ENCODE results near the gene ARHGEF6. TPM values are rescaled to one million over a fixed set of nuclear protein-coding genes. Genes with fewer than 3 reads are reported as not detected.

ARHGEF6 gene
- total RNA-seq, 2 experiments from 2014 or later: 97.2 to 122 TPM

GRCh38 chrX:136759968-136760367 is 20.8 kb downstream of the ARHGEF6 start:
- Mint-ChIP-seq H3K4me1 (peaks cover 62% of the 10 kb centered on the region), H3K27ac (peak overlapping the region; percentile 46), H3K36me3 (ENCODE audit: low read depth) (peaks cover 37% of the 10 kb centered on the region), H3K4me3 (no peak overlapping the region), H3K27me3 (no peaks in the 10 kb centered on the region), H3K9me3 (no peaks in the 10 kb centered on the region)
- CTCF ChIA-PET: interaction anchor here (1.3 kb wide), 1 partner anchor 12 kb away, joined by 3 read pairs; no protein-coding TSS in a partner anchor
- no peak for DNase-seq
- POLR2A ChIA-PET: no interaction called here

- peaks cover 33% of the 10 kb centered on the region for H3K36me3 Mint-ChIP-seq (ENCODE audit: low read depth)
- H3K27ac Mint-ChIP-seq: no peak overlapping the region
- no peaks in the 10 kb centered on the region for H3K27me3 Mint-ChIP-seq
- H3K4me3 Mint-ChIP-seq: no peak overlapping the region
- DNase-seq: no peak
- ChIA-PET POLR2A (interaction anchor here (0.6 kb wide), 1 partner anchor 94 kb away, joined by 3 read pairs; no protein-coding TSS in a partner anchor), CTCF (interaction anchor here (1.1 kb wide), 1 partner anchor 170 kb away, joined by 3 read pairs; no protein-coding TSS in a partner anchor)
- peaks cover 69% of the 10 kb centered on the region for H3K4me1 Mint-ChIP-seq
- H3K9me3 Mint-ChIP-seq: no peaks in the 10 kb centered on the region
Observed at GRCh38 chrX:136755411-136755810, 25.3 kb downstream of the ARHGEF6 start.

DNA sequence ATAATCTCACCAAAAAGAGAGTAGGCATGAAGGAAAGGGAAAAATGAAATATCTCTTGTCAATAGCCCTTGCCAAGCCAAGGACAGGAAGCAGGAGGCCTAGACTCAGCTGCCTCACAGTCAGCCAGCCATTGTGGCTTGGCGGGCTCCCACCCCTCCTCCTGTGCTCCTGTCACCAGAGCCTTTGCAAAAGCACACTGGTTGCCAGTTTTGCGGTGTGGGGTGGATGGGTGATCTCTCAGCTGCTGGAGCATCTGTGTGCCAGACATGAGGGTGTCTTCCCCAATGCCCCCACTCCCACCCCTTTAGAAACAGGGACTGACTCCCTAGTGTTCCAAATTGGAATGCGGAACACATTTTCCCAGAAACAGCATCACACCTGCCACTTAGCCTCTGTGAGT is 26.1 kb downstream of the ARHGEF6 start:
- DNase-seq: peak; percentile 46
- POLR2A ChIA-PET: interaction anchor here (0.6 kb wide), 1 partner anchor 95 kb away, joined by 3 read pairs; no protein-coding TSS in a partner anchor
- Mint-ChIP-seq H3K4me1 (peaks cover 68% of the 10 kb centered on the region), H3K4me3 (no peak overlapping the region), H3K27ac (peak overlapping the region; percentile 31), H3K27me3 (no peaks in the 10 kb centered on the region), H3K9me3 (no peaks in the 10 kb centered on the region), H3K36me3 (ENCODE audit: low read depth) (peaks cover 28% of the 10 kb centered on the region)
- CTCF ChIA-PET: interaction anchor here (0.6 to 3.6 kb wide), 3 partner anchors 12 to 171 kb away, joined by 3 to 15 read pairs (median 4); no protein-coding TSS in a partner anchor

DNA sequence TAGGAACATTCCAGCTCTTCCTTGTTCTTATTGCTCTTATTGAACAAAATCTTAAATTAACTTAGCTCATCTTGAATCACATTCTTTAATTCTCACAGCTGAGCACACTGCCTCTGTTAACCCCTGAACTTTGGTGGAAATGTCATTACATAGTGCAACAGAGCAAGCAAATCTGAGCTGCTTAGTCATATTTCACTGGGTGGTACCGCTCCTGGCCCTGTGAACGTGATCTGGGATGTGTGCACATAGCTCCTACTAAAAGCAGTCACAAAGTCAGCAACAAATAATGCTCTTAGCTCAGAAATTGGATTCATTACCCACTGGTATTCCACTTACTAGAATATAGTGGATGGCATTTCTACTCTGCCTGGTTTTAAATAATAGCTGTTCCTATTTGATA is 27.9 kb downstream of the ARHGEF6 start:
- Mint-ChIP-seq H3K9me3 (no peaks in the 10 kb centered on the region), H3K4me1 (peaks cover 76% of the 10 kb centered on the region), H3K27ac (no peak overlapping the region), H3K36me3 (ENCODE audit: low read depth) (peaks cover 26% of the 10 kb centered on the region), H3K4me3 (no peak overlapping the region), H3K27me3 (no peaks in the 10 kb centered on the region)
- no peak for DNase-seq
- ChIA-PET CTCF (interaction anchor here (0.7 to 3.6 kb wide), 4 partner anchors 8 to 58 kb away, joined by 3 to 15 read pairs (median 4); no protein-coding TSS in a partner anchor), POLR2A (no interaction called here)

DNA sequence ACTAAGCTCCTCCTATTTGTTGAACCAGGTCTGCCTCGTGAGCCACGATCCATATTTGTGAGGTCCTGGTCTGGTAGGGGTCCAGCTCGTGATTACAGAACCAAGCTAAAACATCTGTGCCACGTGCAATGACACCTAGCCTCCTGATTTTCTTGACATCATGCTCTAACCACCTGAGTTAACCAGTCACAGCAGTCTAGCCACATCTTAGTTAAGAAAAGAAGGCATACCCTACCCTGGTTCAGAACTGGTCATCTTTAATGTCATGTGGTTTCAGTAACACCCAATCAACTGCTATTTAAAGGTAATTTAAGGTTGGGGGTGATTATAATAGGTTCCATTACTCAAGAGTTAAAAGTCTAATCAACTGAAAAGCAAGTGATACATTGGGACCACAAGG is 28.4 kb downstream of the ARHGEF6 start:
- Mint-ChIP-seq H3K27me3 (no peaks in the 10 kb centered on the region), H3K9me3 (no peaks in the 10 kb centered on the region), H3K4me1 (peaks cover 77% of the 10 kb centered on the region), H3K36me3 (ENCODE audit: low read depth) (peaks cover 26% of the 10 kb centered on the region), H3K4me3 (no peak overlapping the region), H3K27ac (no peak overlapping the region)
- POLR2A ChIA-PET: no interaction called here
- CTCF ChIA-PET: interaction anchor here (0.7 to 3.6 kb wide), 4 partner anchors 8 to 58 kb away, joined by 3 to 15 read pairs (median 4); no protein-coding TSS in a partner anchor
- no peak for DNase-seq

- no peak for DNase-seq
- ChIA-PET POLR2A (no interaction called here), CTCF (interaction anchor here (1.1 kb wide), 1 partner anchor 177 kb away, joined by 3 read pairs; no protein-coding TSS in a partner anchor)
- Mint-ChIP-seq H3K36me3 (ENCODE audit: low read depth) (peaks cover 36% of the 10 kb centered on the region), H3K9me3 (no peaks in the 10 kb centered on the region), H3K27me3 (no peaks in the 10 kb centered on the region), H3K4me1 (peaks cover 79% of the 10 kb centered on the region), H3K27ac (no peak overlapping the region), H3K4me3 (no peak overlapping the region)
Observed at GRCh38 chrX:136750364-136750763, 30.4 kb downstream of the ARHGEF6 start.

GRCh38 chrX:136747003-136747986 is 33.4 kb downstream of the ARHGEF6 start:
- H3K9me3 Mint-ChIP-seq: no peaks in the 10 kb centered on the region
- H3K4me1 Mint-ChIP-seq: peaks cover 83% of the 10 kb centered on the region
- no peak overlapping the region for H3K4me3 Mint-ChIP-seq
- no peak for DNase-seq
- no peaks in the 10 kb centered on the region for H3K27me3 Mint-ChIP-seq
- CTCF ChIA-PET: interaction anchor here (0.5 to 2.9 kb wide), 7 partner anchors 9 to 102 kb away, joined by 3 to 8 read pairs (median 3); no protein-coding TSS in a partner anchor
- H3K36me3 Mint-ChIP-seq (ENCODE audit: low read depth): peaks cover 60% of the 10 kb centered on the region
- POLR2A ChIA-PET: no interaction called here
- H3K27ac Mint-ChIP-seq: peak overlapping the region; percentile 33

DNA sequence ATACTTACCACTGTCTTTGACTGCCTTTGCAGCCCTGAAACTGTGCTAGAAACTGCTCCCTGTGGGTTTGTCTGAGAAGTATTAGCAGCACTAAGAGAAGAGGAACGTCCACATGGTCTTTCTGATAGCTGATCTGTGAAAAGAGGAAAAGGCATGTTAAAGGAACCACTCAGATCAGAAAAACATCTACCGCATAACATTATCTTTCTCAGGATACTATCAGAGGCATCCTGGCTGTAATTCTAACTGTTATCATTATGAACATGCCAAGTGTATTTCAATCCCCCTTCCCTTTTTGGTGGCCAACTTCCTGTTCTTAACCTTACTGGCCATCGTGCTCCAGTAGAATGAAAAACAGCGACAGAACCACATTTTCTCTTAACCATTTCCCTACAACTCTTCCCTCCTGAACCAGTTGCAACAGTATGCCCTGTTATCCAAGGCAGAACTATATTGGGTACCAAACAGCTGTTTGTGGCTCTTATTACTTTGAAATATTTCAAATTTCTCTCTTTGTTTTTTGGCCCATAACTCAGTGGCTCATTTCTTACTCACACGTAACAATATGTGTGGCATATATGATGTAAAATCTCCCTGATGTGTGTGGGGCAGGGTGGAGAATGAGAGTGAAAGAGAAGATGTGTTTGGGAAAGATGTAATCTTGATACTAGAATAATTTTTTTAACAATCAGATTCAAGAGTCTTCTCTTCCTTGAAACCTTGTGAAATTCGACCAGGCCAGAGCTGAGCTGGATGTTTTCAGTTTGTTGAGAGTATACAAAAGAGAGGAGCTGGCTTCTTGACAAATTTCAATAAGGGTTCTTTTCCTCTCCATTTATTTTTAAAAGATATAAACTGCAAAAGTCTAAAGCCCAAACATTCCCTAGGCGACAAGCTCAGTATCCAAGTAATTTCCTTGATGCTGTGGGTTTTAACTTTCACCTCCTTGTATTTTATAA is 35.2 kb downstream of the ARHGEF6 start:
- DNase-seq: no peak
- Mint-ChIP-seq H3K4me1 (peaks cover 71% of the 10 kb centered on the region), H3K27me3 (no peaks in the 10 kb centered on the region), H3K27ac (peak overlapping the region; percentile 58), H3K36me3 (ENCODE audit: low read depth) (peaks cover 59% of the 10 kb centered on the region), H3K4me3 (no peak overlapping the region), H3K9me3 (no peaks in the 10 kb centered on the region)
- CTCF ChIA-PET: interaction anchor here (1.1 to 2.9 kb wide), 4 partner anchors 8 to 138 kb away, joined by 3 to 8 read pairs (median 6); no protein-coding TSS in a partner anchor
- POLR2A ChIA-PET: interaction anchor here (0.6 to 0.9 kb wide), 2 partner anchors 126 to 1329 kb away, joined by 3 to 7 read pairs; no protein-coding TSS in a partner anchor

- no peak for DNase-seq
- Mint-ChIP-seq H3K4me3 (no peak overlapping the region), H3K27ac (peak overlapping the region; percentile 5), H3K36me3 (ENCODE audit: low read depth) (peaks cover 75% of the 10 kb centered on the region), H3K4me1 (peaks cover 53% of the 10 kb centered on the region), H3K9me3 (no peaks in the 10 kb centered on the region), H3K27me3 (no peaks in the 10 kb centered on the region)
- ChIA-PET POLR2A (no interaction called here), CTCF (no interaction called here)
Observed at GRCh38 chrX:136742721-136743379, 37.9 kb downstream of the ARHGEF6 start.

GRCh38 chrX:136738049-136738729 is 42.5 kb downstream of the ARHGEF6 start:
- Mint-ChIP-seq H3K9me3 (no peaks in the 10 kb centered on the region), H3K4me3 (no peak overlapping the region), H3K27me3 (no peaks in the 10 kb centered on the region), H3K27ac (no peak overlapping the region), H3K36me3 (ENCODE audit: low read depth) (peaks cover 61% of the 10 kb centered on the region), H3K4me1 (peaks cover 33% of the 10 kb centered on the region)
- ChIA-PET POLR2A (no interaction called here), CTCF (interaction anchor here (1.4 to 2.3 kb wide), 2 partner anchors 9 to 17 kb away, joined by 3 to 8 read pairs; no protein-coding TSS in a partner anchor)
- DNase-seq: no peak

DNA sequence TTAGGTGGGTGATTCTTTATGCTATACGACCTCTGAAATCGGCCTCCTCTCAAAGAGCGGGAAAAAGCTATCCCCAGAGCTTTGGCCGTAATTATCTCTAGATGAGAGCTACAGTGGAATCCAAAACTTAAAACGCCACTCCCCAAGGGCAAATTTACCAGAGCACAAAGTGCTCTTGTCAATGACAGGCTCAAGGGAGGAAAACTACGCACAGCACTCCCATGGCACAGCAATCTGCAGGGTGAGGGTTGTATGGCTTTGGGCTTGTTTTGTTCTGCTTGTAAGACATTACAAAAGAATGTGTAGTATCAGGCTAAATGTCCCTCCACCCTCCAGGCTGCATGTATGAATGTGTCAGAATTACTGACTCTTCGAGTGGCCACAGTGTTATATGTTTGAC is 44.0 kb downstream of the ARHGEF6 start:
- H3K9me3 Mint-ChIP-seq: no peaks in the 10 kb centered on the region
- ChIA-PET POLR2A (no interaction called here), CTCF (interaction anchor here (1.4 to 2.3 kb wide), 2 partner anchors 10 to 15 kb away, joined by 3 to 8 read pairs; no protein-coding TSS in a partner anchor)
- H3K4me3 Mint-ChIP-seq: no peak overlapping the region
- no peak for DNase-seq
- peaks cover 31% of the 10 kb centered on the region for H3K4me1 Mint-ChIP-seq
- peaks cover 58% of the 10 kb centered on the region for H3K36me3 Mint-ChIP-seq (ENCODE audit: low read depth)
- H3K27ac Mint-ChIP-seq: peak overlapping the region; percentile 25
- no peaks in the 10 kb centered on the region for H3K27me3 Mint-ChIP-seq
